Measurements from ENCODE around the gene GNG7.
A peak's percentile ranks its signal among the peaks of the same experiment; 100 is the strongest.

GRCh38 chr19:2479556-2480194, 222.8 kb downstream of the GNG7 start:
- TF ChIP-seq CTCF (IDR thresholded peaks at IDR 0.05) = peak in 1 of 4 experiments; percentile 30
- no peak for TF ChIP-seq POLR2A (IDR thresholded peaks at IDR 0.05)
- TF ChIP-seq EP300 (IDR thresholded peaks at IDR 0.05) = no peak
- peak; percentile 16 for TF ChIP-seq POLR2AphosphoS5 (IDR thresholded peaks at IDR 0.05)
